GOT3 (cell line): ENCODE data around the gene USP11.

Experiments
- DNase-seq: peaks from one replicate; lab custom pipeline; 2025; ENCODE audit warnings: mixed read lengths; lab: John Stamatoyannopoulos, UW

Gene USP11

GRCh38 chrX:47232803-47233332, at the start of gene USP11:
USP11 (plus strand) TSS chrX:47233009; CDS start chrX:47233044, 35 bp downstream.
- DNase-seq, result no peak

- DNase-seq, result no peak
Observed at GRCh38 chrX:47184486-47184885, 48.3 kb upstream of the USP11 start.

- DNase-seq, result no peak
Observed at GRCh38 chrX:47185241-47185640, 47.6 kb upstream of the USP11 start.

- no peak for DNase-seq
Observed at GRCh38 chrX:47186096-47186740, 46.6 kb upstream of the USP11 start.

GRCh38 chrX:47187106-47187677, 45.6 kb upstream of the USP11 start:
- no peak for DNase-seq

GRCh38 chrX:47189906-47190305, 42.9 kb upstream of the USP11 start:
- no peak for DNase-seq

- DNase-seq, result peak; percentile 40
Observed at GRCh38 chrX:47190445-47191269, 42.2 kb upstream of the USP11 start.

- DNase-seq, result no peak
Observed at GRCh38 chrX:47191331-47191730, 41.5 kb upstream of the USP11 start.

- DNase-seq, result no peak
Observed at GRCh38 chrX:47191806-47192401, 40.9 kb upstream of the USP11 start.

- DNase-seq, result peak; percentile 71
Observed at GRCh38 chrX:47193475-47194193, 39.2 kb upstream of the USP11 start, which contains the start of gene UBA1. UBA1 (plus strand) TSS chrX:47193829; CDS start chrX:47198803, 4,974 bp downstream.

GRCh38 chrX:47194194-47194787, 38.5 kb upstream of the USP11 start:
- no peak for DNase-seq

GRCh38 chrX:47196098-47196497, 36.7 kb upstream of the USP11 start:
- no peak for DNase-seq

GRCh38 chrX:47197526-47197925, 35.3 kb upstream of the USP11 start:
- no peak for DNase-seq

- DNase-seq, result no peak
Observed at GRCh38 chrX:47198026-47198686, 34.7 kb upstream of the USP11 start.

GRCh38 chrX:47198687-47199080, 34.1 kb upstream of the USP11 start:
- DNase-seq, result no peak

GRCh38 chrX:47199286-47199685, 33.5 kb upstream of the USP11 start:
- no peak for DNase-seq

GRCh38 chrX:47200385-47201150, 32.2 kb upstream of the USP11 start:
- DNase-seq, result no peak

- no peak for DNase-seq
Observed at GRCh38 chrX:47201345-47201944, 31.4 kb upstream of the USP11 start.

GRCh38 chrX:47202316-47202715, 30.5 kb upstream of the USP11 start:
- no peak for DNase-seq
